ENCODE data around the gene PROM1.

GRCh38 chr4:16122308-16122711, 38.5 kb upstream of the PROM1 start:
- TF ChIP-seq ZBTB7A (tag by site-specific recombination; IDR thresholded peaks at IDR 0.05; ENCODE audit: low read depth) (no peak), ZNF423 (tag by site-specific recombination; IDR thresholded peaks at IDR 0.05) (no peak), KLF16 (tag by site-specific recombination; IDR thresholded peaks at IDR 0.05) (no peak), ZNF214 (tag by site-specific recombination; IDR thresholded peaks at IDR 0.05; ENCODE audit: borderline replicate concordance) (no peak), ZNF610 (tag by site-specific recombination; IDR thresholded peaks at IDR 0.05; ENCODE audit: borderline replicate concordance) (no peak), ZNF24 (tag by site-specific recombination; IDR thresholded peaks at IDR 0.05) (no peak)
- TF ChIP-seq, protein P1, sequence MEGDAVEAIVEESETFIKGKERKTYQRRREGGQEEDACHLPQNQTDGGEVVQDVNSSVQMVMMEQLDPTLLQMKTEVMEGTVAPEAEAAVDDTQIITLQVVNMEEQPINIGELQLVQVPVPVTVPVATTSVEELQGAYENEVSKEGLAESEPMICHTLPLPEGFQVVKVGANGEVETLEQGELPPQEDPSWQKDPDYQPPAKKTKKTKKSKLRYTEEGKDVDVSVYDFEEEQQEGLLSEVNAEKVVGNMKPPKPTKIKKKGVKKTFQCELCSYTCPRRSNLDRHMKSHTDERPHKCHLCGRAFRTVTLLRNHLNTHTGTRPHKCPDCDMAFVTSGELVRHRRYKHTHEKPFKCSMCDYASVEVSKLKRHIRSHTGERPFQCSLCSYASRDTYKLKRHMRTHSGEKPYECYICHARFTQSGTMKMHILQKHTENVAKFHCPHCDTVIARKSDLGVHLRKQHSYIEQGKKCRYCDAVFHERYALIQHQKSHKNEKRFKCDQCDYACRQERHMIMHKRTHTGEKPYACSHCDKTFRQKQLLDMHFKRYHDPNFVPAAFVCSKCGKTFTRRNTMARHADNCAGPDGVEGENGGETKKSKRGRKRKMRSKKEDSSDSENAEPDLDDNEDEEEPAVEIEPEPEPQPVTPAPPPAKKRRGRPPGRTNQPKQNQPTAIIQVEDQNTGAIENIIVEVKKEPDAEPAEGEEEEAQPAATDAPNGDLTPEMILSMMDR (tag by site-specific recombination; IDR thresholded peaks at IDR 0.05): no peak
- TF ChIP-seq, protein P2, sequence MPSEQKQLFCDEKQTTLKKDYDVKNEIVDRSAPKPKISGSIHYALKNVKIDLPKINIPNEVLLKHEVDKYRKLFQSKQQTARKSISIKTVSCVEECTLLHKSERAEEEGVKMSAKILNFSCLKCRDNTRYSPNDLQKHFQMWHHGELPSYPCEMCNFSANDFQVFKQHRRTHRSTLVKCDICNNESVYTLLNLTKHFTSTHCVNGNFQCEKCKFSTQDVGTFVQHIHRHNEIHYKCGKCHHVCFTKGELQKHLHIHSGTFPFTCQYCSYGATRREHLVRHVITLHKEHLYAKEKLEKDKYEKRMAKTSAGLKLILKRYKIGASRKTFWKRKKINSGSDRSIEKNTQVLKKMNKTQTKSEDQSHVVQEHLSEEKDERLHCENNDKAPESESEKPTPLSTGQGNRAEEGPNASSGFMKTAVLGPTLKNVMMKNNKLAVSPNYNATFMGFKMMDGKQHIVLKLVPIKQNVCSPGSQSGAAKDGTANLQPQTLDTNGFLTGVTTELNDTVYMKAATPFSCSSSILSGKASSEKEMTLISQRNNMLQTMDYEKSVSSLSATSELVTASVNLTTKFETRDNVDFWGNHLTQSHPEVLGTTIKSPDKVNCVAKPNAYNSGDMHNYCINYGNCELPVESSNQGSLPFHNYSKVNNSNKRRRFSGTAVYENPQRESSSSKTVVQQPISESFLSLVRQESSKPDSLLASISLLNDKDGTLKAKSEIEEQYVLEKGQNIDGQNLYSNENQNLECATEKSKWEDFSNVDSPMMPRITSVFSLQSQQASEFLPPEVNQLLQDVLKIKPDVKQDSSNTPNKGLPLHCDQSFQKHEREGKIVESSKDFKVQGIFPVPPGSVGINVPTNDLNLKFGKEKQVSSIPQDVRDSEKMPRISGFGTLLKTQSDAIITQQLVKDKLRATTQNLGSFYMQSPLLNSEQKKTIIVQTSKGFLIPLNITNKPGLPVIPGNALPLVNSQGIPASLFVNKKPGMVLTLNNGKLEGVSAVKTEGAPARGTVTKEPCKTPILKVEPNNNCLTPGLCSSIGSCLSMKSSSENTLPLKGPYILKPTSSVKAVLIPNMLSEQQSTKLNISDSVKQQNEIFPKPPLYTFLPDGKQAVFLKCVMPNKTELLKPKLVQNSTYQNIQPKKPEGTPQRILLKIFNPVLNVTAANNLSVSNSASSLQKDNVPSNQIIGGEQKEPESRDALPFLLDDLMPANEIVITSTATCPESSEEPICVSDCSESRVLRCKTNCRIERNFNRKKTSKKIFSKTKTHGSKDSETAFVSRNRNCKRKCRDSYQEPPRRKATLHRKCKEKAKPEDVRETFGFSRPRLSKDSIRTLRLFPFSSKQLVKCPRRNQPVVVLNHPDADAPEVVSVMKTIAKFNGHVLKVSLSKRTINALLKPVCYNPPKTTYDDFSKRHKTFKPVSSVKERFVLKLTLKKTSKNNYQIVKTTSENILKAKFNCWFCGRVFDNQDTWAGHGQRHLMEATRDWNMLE (tag by site-specific recombination; conservative IDR thresholded peaks at IDR 0.05; ENCODE audit: low read depth): no peak
- TF ChIP-seq, protein P3, sequence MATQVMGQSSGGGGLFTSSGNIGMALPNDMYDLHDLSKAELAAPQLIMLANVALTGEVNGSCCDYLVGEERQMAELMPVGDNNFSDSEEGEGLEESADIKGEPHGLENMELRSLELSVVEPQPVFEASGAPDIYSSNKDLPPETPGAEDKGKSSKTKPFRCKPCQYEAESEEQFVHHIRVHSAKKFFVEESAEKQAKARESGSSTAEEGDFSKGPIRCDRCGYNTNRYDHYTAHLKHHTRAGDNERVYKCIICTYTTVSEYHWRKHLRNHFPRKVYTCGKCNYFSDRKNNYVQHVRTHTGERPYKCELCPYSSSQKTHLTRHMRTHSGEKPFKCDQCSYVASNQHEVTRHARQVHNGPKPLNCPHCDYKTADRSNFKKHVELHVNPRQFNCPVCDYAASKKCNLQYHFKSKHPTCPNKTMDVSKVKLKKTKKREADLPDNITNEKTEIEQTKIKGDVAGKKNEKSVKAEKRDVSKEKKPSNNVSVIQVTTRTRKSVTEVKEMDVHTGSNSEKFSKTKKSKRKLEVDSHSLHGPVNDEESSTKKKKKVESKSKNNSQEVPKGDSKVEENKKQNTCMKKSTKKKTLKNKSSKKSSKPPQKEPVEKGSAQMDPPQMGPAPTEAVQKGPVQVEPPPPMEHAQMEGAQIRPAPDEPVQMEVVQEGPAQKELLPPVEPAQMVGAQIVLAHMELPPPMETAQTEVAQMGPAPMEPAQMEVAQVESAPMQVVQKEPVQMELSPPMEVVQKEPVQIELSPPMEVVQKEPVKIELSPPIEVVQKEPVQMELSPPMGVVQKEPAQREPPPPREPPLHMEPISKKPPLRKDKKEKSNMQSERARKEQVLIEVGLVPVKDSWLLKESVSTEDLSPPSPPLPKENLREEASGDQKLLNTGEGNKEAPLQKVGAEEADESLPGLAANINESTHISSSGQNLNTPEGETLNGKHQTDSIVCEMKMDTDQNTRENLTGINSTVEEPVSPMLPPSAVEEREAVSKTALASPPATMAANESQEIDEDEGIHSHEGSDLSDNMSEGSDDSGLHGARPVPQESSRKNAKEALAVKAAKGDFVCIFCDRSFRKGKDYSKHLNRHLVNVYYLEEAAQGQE (tag by site-specific recombination; IDR thresholded peaks at IDR 0.05): no peak
